PC-9 (cell line): ENCODE results near the gene TGM2. TPM values are rescaled to one million over a fixed set of nuclear protein-coding genes. Genes with fewer than 3 reads are reported as not detected.

Experiments used
- BruUV-seq: library from RNA; stranded (reverse); fragments of 400-500 nt; replicated peaks from 2 replicates; lab custom pipeline; 2021; lab: Mats Ljungman, UMichigan
- CTCF ChIA-PET: fragments of 300-600 bp; sonication (Branson Sonifier 250); formaldehyde crosslinking; loops from one replicate; lab custom pipeline; 2022; ENCODE audit warnings: antibody characterized with exemption; lab: Charles Lee
- POLR2A ChIA-PET: fragments of 300-600 bp; sonication (Branson Sonifier 250); formaldehyde crosslinking; loops from one replicate; lab custom pipeline; 2022; ENCODE audit warnings: antibody characterized with exemption; ENCODE audit not compliant: unreplicated experiment; lab: Charles Lee
- DNase-seq, 2 experiments: peaks; one replicate each; pipeline versions ENCODE4 v3.0.0 to v3.0.0-alpha.2; 2015 to 2022; ENCODE audit warnings: mixed read lengths in 1 of 2
- H2AFZ ChIP-seq: fragments of 200-600 bp; sonication (generic); 2 replicates; pipeline ENCODE4 v1.8.1; 2017; ENCODE audit warnings: antibody characterized with exemption
- H3F3A ChIP-seq: fragments of 200-600 bp; sonication (generic); 2 replicates; pipeline ENCODE4 v1.8.1; 2017; ENCODE audit warnings: antibody characterized with exemption, mild to moderate bottlenecking, low read depth; ENCODE audit not compliant: insufficient read depth
- H3K27ac ChIP-seq: fragments of 200-600 bp; sonication (generic); 2 replicates; pipeline ENCODE4 v1.6.1; 2016; ENCODE audit warnings: mixed run types
- H3K27me3 ChIP-seq: fragments of 200-600 bp; sonication (generic); 2 replicates; pipeline ENCODE4 v1.6.1; 2016; ENCODE audit warnings: low read depth, mixed run types; ENCODE audit not compliant: insufficient read depth
- H3K36me3 ChIP-seq: fragments of 200-600 bp; sonication (generic); 2 replicates; pipeline ENCODE4 v1.6.1; 2016; ENCODE audit warnings: low read depth, mixed run types
- H3K4me1 ChIP-seq: fragments of 200-600 bp; sonication (generic); replicated peaks from 2 replicates; pipeline ENCODE4 v1.6.1; 2016; ENCODE audit warnings: mixed run types; ENCODE audit not compliant: insufficient read depth
- H3K4me2 ChIP-seq: fragments of 200-600 bp; sonication (generic); 2 replicates; pipeline ENCODE4 v1.6.1; 2017; ENCODE audit warnings: mixed run types
- H3K4me3 ChIP-seq: fragments of 200-600 bp; sonication (generic); 2 replicates; pipeline ENCODE4 v1.6.1; 2016; ENCODE audit warnings: mixed run types
- H3K79me2 ChIP-seq: fragments of 200-600 bp; sonication (generic); 2 replicates; pipeline ENCODE4 v1.6.1; 2017; ENCODE audit warnings: low read depth, mixed run types
- H3K9me2 ChIP-seq: fragments of 200-600 bp; sonication (generic); 2 replicates; pipeline ENCODE4 v1.8.1; 2017; ENCODE audit warnings: mild to moderate bottlenecking; ENCODE audit not compliant: insufficient read depth
- H3K9me3 ChIP-seq: fragments of 200-600 bp; sonication (generic); 2 replicates; pipeline ENCODE4 v1.8.1; 2016; ENCODE audit warnings: low read depth; ENCODE audit not compliant: insufficient read depth
- H4K20me1 ChIP-seq: fragments of 200-600 bp; sonication (generic); 2 replicates; pipeline ENCODE4 v1.8.1; 2017; ENCODE audit not compliant: insufficient read depth
- CTCF ChIP-seq: fragments of 200-600 bp; sonication (generic); conservative IDR thresholded peaks from 2 replicates; pipeline ENCODE4 v1.6.1; 2017; ENCODE audit warnings: mixed run types, antibody characterized with exemption, mild to moderate bottlenecking, moderate library complexity
- EZH2 ChIP-seq: fragments of 200-600 bp; sonication (generic); IDR thresholded peaks from 2 replicates; pipeline ENCODE4 v1.8.0; 2017; ENCODE audit warnings: antibody characterized with exemption, low read depth
- intact Hi-C: fragments of 100-400 bp; cut with micrococcal nuclease; formaldehyde crosslinking; loops from one replicate; pipeline ENCODE4 v1.10.0; 2022; ENCODE audit not compliant: unreplicated experiment
- total RNA-seq: library from RNA; stranded (reverse); gene quantifications from 2 replicates; pipeline ENCODE4 v1.2.3, GENCODE V29; 2021

The TGM2 gene
- total RNA-seq, 1 experiment from 2014 or later: 333 TPM

- H3K79me2 ChIP-seq: no peaks in the 10 kb centered on the region
- no peak overlapping the region for H3K4me3 ChIP-seq
- H3F3A ChIP-seq: peaks cover 43% of the 10 kb centered on the region
- CTCF ChIA-PET: interaction anchor here (0.6 to 0.8 kb wide), 2 partner anchors 129 to 652 kb away, joined by 3 to 5 read pairs; no protein-coding TSS in a partner anchor
- intact Hi-C loops: loop anchor here (1.0 kb wide), 2 partner anchors 30 to 53 kb away; no protein-coding TSS in a partner anchor
- no peaks in the 10 kb centered on the region for H3K36me3 ChIP-seq
- H3K27me3 ChIP-seq: no peaks in the 10 kb centered on the region
- H3K27ac ChIP-seq: peak overlapping the region; percentile 89
- TF ChIP-seq EZH2: no peak
- POLR2A ChIA-PET: interaction anchor here (0.7 kb wide), 2 partner anchors 77 to 962 kb away, joined by 9 read pairs; no protein-coding TSS in a partner anchor
- no peaks in the 10 kb centered on the region for H4K20me1 ChIP-seq
- peak; percentile 66 to 98 for DNase-seq
- no peaks in the 10 kb centered on the region; the same call in 1 of the 2 replicates for H3K9me3 ChIP-seq
- peak overlapping the region; percentile 20; the same call in 1 of the 2 replicates for H3K4me2 ChIP-seq
- peaks cover 65% of the 10 kb centered on the region for H3K4me1 ChIP-seq
- BruUV-seq: no TSS peak
- H2AFZ ChIP-seq: no peak overlapping the region
- no peaks in the 10 kb centered on the region for H3K9me2 ChIP-seq
Measured at GRCh38 chr20:38186788-38187221, 21.7 kb upstream of the TGM2 start.

- Histone ChIP-seq H2AFZ (no peak overlapping the region), H3K4me2 (peak overlapping the region; percentile 63), H3K4me3 (no peak overlapping the region), H3K36me3 (no peaks in the 10 kb centered on the region), H3K27me3 (no peaks in the 10 kb centered on the region), H3K27ac (peak overlapping the region; percentile 89), H3K9me3 (no peaks in the 10 kb centered on the region; the same call in 1 of the 2 replicates), H4K20me1 (no peaks in the 10 kb centered on the region), H3F3A (peaks cover 63% of the 10 kb centered on the region), H3K4me1 (peaks cover 81% of the 10 kb centered on the region), H3K79me2 (no peaks in the 10 kb centered on the region), H3K9me2 (no peaks in the 10 kb centered on the region)
- intact Hi-C loops: loop anchor here (1.0 kb wide), 4 partner anchors 11 to 40 kb away; no protein-coding TSS in a partner anchor
- BruUV-seq: no TSS peak
- ChIA-PET CTCF (no interaction called here), POLR2A (interaction anchor here (0.6 to 1.0 kb wide), 5 partner anchors 12 to 908 kb away, joined by 3 to 8 read pairs (median 4); no protein-coding TSS in a partner anchor)
- TF ChIP-seq CTCF: no peak
- no peak for TF ChIP-seq EZH2
- DNase-seq: peak; percentile 74 to 98
Measured at GRCh38 chr20:38184101-38184500, 19.0 kb upstream of the TGM2 start.

- Histone ChIP-seq H3K4me3 (no peak overlapping the region), H3K9me2 (no peaks in the 10 kb centered on the region), H3K4me1 (peaks cover 68% of the 10 kb centered on the region), H3K27me3 (no peaks in the 10 kb centered on the region), H3K4me2 (no peak overlapping the region), H3F3A (peaks cover 57% of the 10 kb centered on the region), H2AFZ (no peak overlapping the region), H4K20me1 (no peaks in the 10 kb centered on the region), H3K27ac (peak overlapping the region; percentile 45), H3K79me2 (no peaks in the 10 kb centered on the region), H3K9me3 (no peaks in the 10 kb centered on the region; the same call in 1 of the 2 replicates), H3K36me3 (no peaks in the 10 kb centered on the region)
- intact Hi-C loops: no loop called here
- no peak for DNase-seq
- no TSS peak for BruUV-seq
- TF ChIP-seq CTCF: no peak
- no peak for TF ChIP-seq EZH2
- ChIA-PET POLR2A (no interaction called here), CTCF (interaction anchor here (0.6 kb wide), 1 partner anchor 36 kb away, joined by 3 read pairs; no protein-coding TSS in a partner anchor)
Measured at GRCh38 chr20:38181971-38182370, 16.9 kb upstream of the TGM2 start.
